OCI-LY3 (cell line): ENCODE measurements around the gene TRIML1.

Source experiments
- CTCF ChIP-seq: fragments of 200-600, 300-600 bp; sonication (generic); IDR thresholded peaks from 2 replicates; pipeline ENCODE4 v1.5.1; 2014; ENCODE audit warnings: antibody characterized with exemption, low read length, low read depth
- EZH2phosphoT487 ChIP-seq: fragments of 200-600 bp; shearing (Covaris generic); IDR thresholded peaks from 2 replicates; pipeline ENCODE4 v1.6.1; 2018; ENCODE audit warnings: antibody characterized with exemption, mixed run types, low read depth

- TF ChIP-seq CTCF (no peak), EZH2phosphoT487 (no peak)
Measured at GRCh38 chr4:188132232-188132631, 7.0 kb upstream of the TRIML1 start.
